Measurements from ENCODE around the gene VSIG8.

- TF ChIP-seq CTCF (IDR thresholded peaks at IDR 0.05), result no peak
- no peak for TF ChIP-seq EZH2 (IDR thresholded peaks at IDR 0.05; ENCODE audit: borderline replicate concordance, insufficient read depth, low read depth, low read length, poor library complexity, severe bottlenecking)
These were observed at the start of gene VSIG8 for GRCh38 chr1:159862557-159862956.
